Transverse colon (tissue), 4 donors: ENCODE data around the gene TBCK.
"Not testable (repeated sequence)": the region's sequence is repeated elsewhere in the genome, so short reads cannot be mapped to it uniquely, and the experiment has no call there.

Source experiments
- EP300 ChIP-seq: sonication (generic); formaldehyde crosslinking; IDR thresholded peaks from one replicate; pipeline ENCODE4 v1.6.1; 2017; ENCODE audit warnings: antibody characterized with exemption, low read depth
- POLR2A ChIP-seq: fragments of 450-650 bp; IDR thresholded peaks from one replicate; pipeline ENCODE4 v1.6.1; 2016; ENCODE audit warnings: antibody characterized with exemption, mild to moderate bottlenecking, moderate library complexity
- POLR2AphosphoS5 ChIP-seq, 3 donors: sonication (generic); formaldehyde crosslinking; IDR thresholded peaks; one replicate each; pipeline ENCODE4 v1.6.1; 2016; ENCODE audit warnings: antibody characterized with exemption in 3 of 3
- TF ChIP-seq, protein P1 (sequence below), 5 experiments: fragments of 200-600 bp in 3 of 5; fragments of 450-650 bp in 2 of 5; sonication (generic) in 3 of 5; IDR thresholded peaks; 1 replicate in 2 of 5; 2 replicates in 3 of 5; pipeline ENCODE4 v1.5.1; 2016 to 2017; ENCODE audit warnings: antibody characterized with exemption in 5 of 5, inconsistent platforms in 3 of 5, mild to moderate bottlenecking in 2 of 5, moderate library complexity in 1 of 5

DNA sequence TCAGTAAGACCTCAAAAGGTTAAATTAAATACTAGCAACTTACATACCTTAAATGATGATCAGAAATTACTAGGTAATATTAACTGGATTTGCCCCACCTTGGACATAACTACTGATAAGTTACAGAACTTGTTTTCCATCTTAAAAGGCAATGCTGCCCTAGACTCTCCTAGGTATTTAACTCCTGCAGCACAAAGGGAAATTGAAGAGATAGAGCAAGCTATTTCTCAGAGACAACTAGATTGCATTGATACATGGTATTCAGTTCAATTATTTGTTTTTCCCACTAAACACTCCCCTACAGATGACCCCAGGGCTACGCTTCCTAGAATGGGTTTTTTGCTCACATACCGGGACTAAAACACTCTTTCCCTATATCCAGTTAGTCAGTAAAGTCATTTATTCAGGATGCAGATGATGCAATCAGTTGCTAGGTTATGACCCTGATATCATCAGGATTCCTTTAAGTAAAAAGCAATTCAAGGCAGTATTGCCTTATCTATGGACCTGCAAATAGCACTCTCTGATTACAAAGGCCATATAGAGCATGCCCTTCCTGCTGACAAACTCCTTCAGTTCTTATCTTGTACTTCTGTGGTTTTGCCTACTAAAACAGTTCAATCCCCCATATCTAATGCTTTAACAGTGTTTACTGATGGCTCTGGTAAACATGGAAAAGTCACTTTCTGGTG lies 204.1 kb downstream of the TBCK start:
- TF ChIP-seq, protein P1, sequence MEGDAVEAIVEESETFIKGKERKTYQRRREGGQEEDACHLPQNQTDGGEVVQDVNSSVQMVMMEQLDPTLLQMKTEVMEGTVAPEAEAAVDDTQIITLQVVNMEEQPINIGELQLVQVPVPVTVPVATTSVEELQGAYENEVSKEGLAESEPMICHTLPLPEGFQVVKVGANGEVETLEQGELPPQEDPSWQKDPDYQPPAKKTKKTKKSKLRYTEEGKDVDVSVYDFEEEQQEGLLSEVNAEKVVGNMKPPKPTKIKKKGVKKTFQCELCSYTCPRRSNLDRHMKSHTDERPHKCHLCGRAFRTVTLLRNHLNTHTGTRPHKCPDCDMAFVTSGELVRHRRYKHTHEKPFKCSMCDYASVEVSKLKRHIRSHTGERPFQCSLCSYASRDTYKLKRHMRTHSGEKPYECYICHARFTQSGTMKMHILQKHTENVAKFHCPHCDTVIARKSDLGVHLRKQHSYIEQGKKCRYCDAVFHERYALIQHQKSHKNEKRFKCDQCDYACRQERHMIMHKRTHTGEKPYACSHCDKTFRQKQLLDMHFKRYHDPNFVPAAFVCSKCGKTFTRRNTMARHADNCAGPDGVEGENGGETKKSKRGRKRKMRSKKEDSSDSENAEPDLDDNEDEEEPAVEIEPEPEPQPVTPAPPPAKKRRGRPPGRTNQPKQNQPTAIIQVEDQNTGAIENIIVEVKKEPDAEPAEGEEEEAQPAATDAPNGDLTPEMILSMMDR (IDR thresholded peaks at IDR 0.05) = not testable (repeated sequence)
- not testable (repeated sequence) for TF ChIP-seq POLR2AphosphoS5 (IDR thresholded peaks at IDR 0.05); POLR2A; EP300
